H1 (cell line): ENCODE measurements around the gene SELPLG. TPM values are rescaled to one million over a fixed set of nuclear protein-coding genes. Genes with fewer than 3 reads are reported as not detected.

Experiments used
- CTCF ChIA-PET: fragments of 300-600 bp; sonication (Branson Sonifier 250); formaldehyde crosslinking; loops from one replicate; lab custom pipeline; 2021; ENCODE audit not compliant: partially characterized antibody; lab: Charles Lee
- POLR2A ChIA-PET: fragments of 300-600 bp; sonication (Branson Sonifier 250); formaldehyde crosslinking; loops from one replicate; lab custom pipeline; 2021; ENCODE audit warnings: inconsistent platforms; ENCODE audit not compliant: partially characterized antibody; lab: Charles Lee
- DNase-seq, 2 experiments: peaks; one replicate each; pipeline versions ENCODE4 v3.0.0 to v3.0.0-alpha.2; 2010 to 2022; ENCODE audit warnings: low spot score in 2 of 2, low read depth in 1 of 2, mixed read lengths in 1 of 2
- FAIRE-seq: peaks from 2 replicates; lab custom pipeline; 2011; peaks lifted over from hg19 to GRCh38; lab: Jason Lieb, UNC
- H2AFZ ChIP-seq: 2 replicates; pipeline ENCODE4 v1.8.1; 2012; ENCODE audit warnings: low read length, inconsistent platforms
- H2AK5ac ChIP-seq: 2 replicates; pipeline ENCODE4 v1.6.1; 2013; ENCODE audit warnings: low read depth, low read length
- H2BK120ac ChIP-seq: replicated peaks from 2 replicates; pipeline ENCODE3; 2013; ENCODE audit warnings: low read depth, low read length, inconsistent platforms
- H2BK12ac ChIP-seq: 2 replicates; pipeline ENCODE4 v1.6.1; 2013; ENCODE audit warnings: low read depth, low read length
- H2BK15ac ChIP-seq: 2 replicates; pipeline ENCODE4 v1.6.1; 2013; ENCODE audit warnings: low read length
- H2BK20ac ChIP-seq: 2 replicates; pipeline ENCODE4 v1.6.1; 2013; ENCODE audit warnings: low read length
- H2BK5ac ChIP-seq: 2 replicates; pipeline ENCODE4 v1.6.1; 2013; ENCODE audit warnings: low read depth, low read length
- H3K14ac ChIP-seq: 2 replicates; pipeline ENCODE4 v1.6.1; 2013; ENCODE audit warnings: inconsistent platforms; ENCODE audit not compliant: insufficient read length
- H3K18ac ChIP-seq: 2 replicates; pipeline ENCODE4 v1.6.1; 2013; ENCODE audit warnings: low read length; ENCODE audit errors: extremely low read depth
- H3K23ac ChIP-seq: 2 replicates; pipeline ENCODE4 v1.6.1; 2013; ENCODE audit warnings: inconsistent platforms; ENCODE audit not compliant: insufficient read length
- H3K23me2 ChIP-seq: 2 replicates; pipeline ENCODE4 v1.6.1; 2013; ENCODE audit warnings: low read depth, low read length
- H3K27ac ChIP-seq: 2 replicates; pipeline ENCODE4 v1.6.1; 2011; ENCODE audit warnings: low read depth, low read length, inconsistent platforms
- H3K27me3 ChIP-seq, 4 experiments: replicated peaks in 1 of 4; 1 replicate in 1 of 4; 2 replicates in 3 of 4; pipeline versions ENCODE4 v1.6.1 to v1.8.1; 2011 to 2013; ENCODE audit warnings: low read length in 3 of 4, mild to moderate bottlenecking in 3 of 4, inconsistent platforms in 2 of 4, mixed read lengths in 2 of 4, moderate library complexity in 1 of 4; ENCODE audit not compliant: control insufficient read depth in 3 of 4, insufficient read depth in 3 of 4; ENCODE audit errors: extremely low read depth in 1 of 4
- H3K36me3 ChIP-seq, 4 experiments: 2 replicates each; pipeline versions ENCODE4 v1.6.1 to v1.8.1; 2011 to 2013; ENCODE audit warnings: mild to moderate bottlenecking in 4 of 4, low read length in 3 of 4, moderate library complexity in 2 of 4, control low read depth in 1 of 4, inconsistent platforms in 1 of 4; ENCODE audit not compliant: insufficient read depth in 4 of 4, control insufficient read depth in 2 of 4
- H3K4ac ChIP-seq: replicated peaks from 2 replicates; pipeline ENCODE3; 2013; ENCODE audit warnings: low read length, low read depth, mixed read lengths, inconsistent platforms; ENCODE audit not compliant: insufficient read length
- H3K4me1 ChIP-seq, 4 experiments: replicated peaks in 1 of 4; 1 replicate in 1 of 4; 2 replicates in 3 of 4; pipeline versions ENCODE4 v1.6.1 to v1.8.1; 2011 to 2013; ENCODE audit warnings: low read length in 3 of 4, inconsistent platforms in 2 of 4, mixed read lengths in 1 of 4; ENCODE audit not compliant: insufficient read depth in 4 of 4, control insufficient read depth in 3 of 4
- H3K4me2 ChIP-seq, 2 experiments: 2 replicates each; pipeline versions ENCODE4 v1.6.1 to v1.8.1; 2011 to 2013; ENCODE audit warnings: low read depth in 2 of 2, low read length in 2 of 2, control low read depth in 1 of 2, inconsistent platforms in 1 of 2, mild to moderate bottlenecking in 1 of 2; ENCODE audit not compliant: insufficient read depth in 1 of 2
- H3K4me3 ChIP-seq, 4 experiments: fragments of 200-600, 300-600 bp in 1 of 4; sonication (generic), shearing (Covaris generic), sonication (Bioruptor Twin) in 1 of 4; 2 replicates each; pipeline versions ENCODE4 v1.5.1 to v1.8.1; 2011 to 2016; ENCODE audit warnings: low read length in 4 of 4, low read depth in 3 of 4, control low read depth in 2 of 4, inconsistent platforms in 2 of 4, mild to moderate bottlenecking in 2 of 4, mixed read lengths in 1 of 4, moderate library complexity in 1 of 4; ENCODE audit not compliant: insufficient read depth in 2 of 4; ENCODE audit errors: extremely low read depth in 1 of 4
- H3K56ac ChIP-seq: replicated peaks from 2 replicates; pipeline ENCODE3; 2013; ENCODE audit warnings: low read depth, mild to moderate bottlenecking, mixed read lengths, low read length, inconsistent platforms; ENCODE audit not compliant: insufficient read length
- H3K79me1 ChIP-seq: 2 replicates; pipeline ENCODE4 v1.6.1; 2013; ENCODE audit warnings: low read depth, low read length, control low read depth
- H3K79me2 ChIP-seq, 2 experiments: 2 replicates each; pipeline versions ENCODE4 v1.6.1 to v1.8.1; 2012 to 2013; ENCODE audit warnings: low read length in 2 of 2, mild to moderate bottlenecking in 2 of 2, inconsistent platforms in 1 of 2; ENCODE audit not compliant: insufficient read depth in 2 of 2, control insufficient read depth in 1 of 2
- H3K9ac ChIP-seq, 4 experiments: replicated peaks in 1 of 4; 1 replicate in 1 of 4; 2 replicates in 3 of 4; pipeline versions ENCODE4 v1.6.1 to v1.8.1; 2011 to 2013; ENCODE audit warnings: low read depth in 3 of 4, low read length in 3 of 4, control low read depth in 2 of 4, mild to moderate bottlenecking in 2 of 4, moderate library complexity in 2 of 4, inconsistent platforms in 1 of 4; ENCODE audit errors: extremely low read depth in 1 of 4
- H3K9me3 ChIP-seq, 2 experiments: 2 replicates each; pipeline versions ENCODE4 v1.6.1 to v1.8.1; 2012 to 2013; ENCODE audit warnings: mild to moderate bottlenecking in 2 of 2, moderate library complexity in 2 of 2, control low read depth in 1 of 2, inconsistent platforms in 1 of 2, low read depth in 1 of 2, low read length in 1 of 2, mixed read lengths in 1 of 2; ENCODE audit not compliant: insufficient read depth in 2 of 2
- H4K20me1 ChIP-seq, 2 experiments: replicated peaks in 1 of 2; 2 replicates each; pipeline versions ENCODE3 to v1.8.1; 2011 to 2013; ENCODE audit warnings: inconsistent platforms in 2 of 2, low read length in 2 of 2, mild to moderate bottlenecking in 1 of 2; ENCODE audit not compliant: insufficient read depth in 2 of 2, control insufficient read depth in 1 of 2
- H4K5ac ChIP-seq: 2 replicates; pipeline ENCODE4 v1.6.1; 2013; ENCODE audit warnings: low read length, low read depth, mixed read lengths, inconsistent platforms; ENCODE audit not compliant: insufficient read length
- H4K8ac ChIP-seq: 2 replicates; pipeline ENCODE4 v1.8.0; 2013; ENCODE audit warnings: mild to moderate bottlenecking, moderate library complexity, low read length, inconsistent platforms; ENCODE audit not compliant: insufficient read depth; ENCODE audit errors: extremely low read depth
- H4K91ac ChIP-seq: replicated peaks from 2 replicates; pipeline ENCODE3; 2013; ENCODE audit warnings: low read length, mixed read lengths, inconsistent platforms; ENCODE audit not compliant: insufficient read length
- BCL11A ChIP-seq, 2 experiments: IDR thresholded peaks; one replicate each; pipeline ENCODE4 v1.6.1; 2011; ENCODE audit warnings: low read depth in 2 of 2, low read length in 2 of 2, mild to moderate bottlenecking in 2 of 2
- GTF2F1 ChIP-seq: IDR thresholded peaks from 2 replicates; pipeline ENCODE4 v1.6.1; 2012; ENCODE audit warnings: low read depth, low read length, improper control_type of control experiment, borderline replicate concordance
- HDAC6 ChIP-seq: IDR thresholded peaks from one replicate; pipeline ENCODE4 v1.7.1; 2012; ENCODE audit warnings: low read depth, mild to moderate bottlenecking, inconsistent platforms, low read length, moderate library complexity
- KDM1A ChIP-seq: fragments of 200-600, 300-600 bp; sonication (generic); IDR thresholded peaks from 2 replicates; pipeline ENCODE4 v1.7.1; 2016; ENCODE audit warnings: mild to moderate bottlenecking, low read length, borderline replicate concordance
- NANOG ChIP-seq: IDR thresholded peaks from 2 replicates; pipeline ENCODE4 v1.6.1; 2011; ENCODE audit warnings: low read length, low read depth, mild to moderate bottlenecking, inconsistent platforms; ENCODE audit not compliant: insufficient read depth, poor library complexity, severe bottlenecking
- POLR2A ChIP-seq, 2 experiments: IDR thresholded peaks; 1 replicate in 1 of 2; 2 replicates in 1 of 2; pipeline ENCODE4 v1.6.1; 2011; ENCODE audit warnings: low read depth in 2 of 2, low read length in 2 of 2, mild to moderate bottlenecking in 2 of 2; ENCODE audit errors: control extremely low read depth in 1 of 2
- POLR2AphosphoS5 ChIP-seq: IDR thresholded peaks from 2 replicates; pipeline ENCODE4 v1.6.1; 2011; ENCODE audit warnings: low read depth, low read length
- RFX5 ChIP-seq: IDR thresholded peaks from 2 replicates; pipeline ENCODE4 v1.6.1; 2011; ENCODE audit warnings: low read depth, low read length, improper control_type of control experiment, borderline replicate concordance
- RXRA ChIP-seq: IDR thresholded peaks from 2 replicates; pipeline ENCODE4 v1.6.1; 2011; ENCODE audit warnings: low read depth, mild to moderate bottlenecking, low read length, moderate library complexity; ENCODE audit not compliant: insufficient read depth
- SIN3A ChIP-seq, 2 experiments: IDR thresholded peaks in 1 of 2; conservative IDR thresholded peaks in 1 of 2; 2 replicates each; pipeline ENCODE4 v1.6.1; 2011 to 2012; ENCODE audit warnings: low read length in 2 of 2, improper control_type of control experiment in 1 of 2, low read depth in 1 of 2, mild to moderate bottlenecking in 1 of 2
- SP4 ChIP-seq: IDR thresholded peaks from 2 replicates; pipeline ENCODE4 v1.6.1; 2012; ENCODE audit warnings: low read length, inconsistent platforms
- SRF ChIP-seq: IDR thresholded peaks from 2 replicates; pipeline ENCODE4 v1.6.1; 2011; ENCODE audit warnings: mild to moderate bottlenecking, low read depth, low read length, moderate library complexity
- SUZ12 ChIP-seq: fragments of 200-600 bp; sonication (generic); IDR thresholded peaks from 2 replicates; pipeline ENCODE4 v1.6.1; 2012; ENCODE audit warnings: mild to moderate bottlenecking, inconsistent platforms, low read length, moderate library complexity, mixed read lengths
- TEAD4 ChIP-seq: IDR thresholded peaks from 2 replicates; pipeline ENCODE4 v1.6.1; 2012; ENCODE audit warnings: low read depth, low read length, inconsistent platforms, mixed read lengths
- YY1 ChIP-seq: IDR thresholded peaks from 2 replicates; pipeline ENCODE4 v1.6.1; 2011; ENCODE audit warnings: low read depth, mild to moderate bottlenecking, low read length
- WGBS, 2 experiments: shearing (Covaris generic) in 1 of 2; methylation state at CpG; one replicate each; pipeline versions ENCODE4 v1.1.6 to v1.1.7; 2013 to 2015; ENCODE audit warnings: low lambda C conversion rate in 2 of 2, mixed read lengths in 2 of 2, inconsistent platforms in 1 of 2, low coverage in 1 of 2, missing lambda C conversion rate in 1 of 2; ENCODE audit not compliant: insufficient replicate concordance in 2 of 2, insufficient coverage in 1 of 2, insufficient read length in 1 of 2; ENCODE audit errors: extremely low coverage in 1 of 2, missing lambda C conversion rate in 1 of 2; 5-methylcytosine and 5-hydroxymethylcytosine counted together
- polyA plus RNA-seq, 7 experiments: library from polyadenylated mRNA; depleted of rRNA in 3 of 7; stranded (reverse) in 5 of 7; unstranded in 2 of 7; fragments of >200 nt in 5 of 7; fragments of 200-250 nt in 2 of 7; gene quantifications; 1 replicate in 5 of 7; 2 replicates in 1 of 7; 4 replicates in 1 of 7; pipeline versions ENCODE4 v1.2.1 to v1.2.3, GENCODE V29; 2011 to 2013; ENCODE audit warnings: missing spikeins in 2 of 7, mixed read lengths in 2 of 7
- total RNA-seq: library from RNA; stranded (reverse); fragmentation: NEBNext Ultra II Directional; extraction: Animal tissue kit (Norgen Biotek cat#: 25700); gene quantifications from 2 replicates; pipeline ENCODE4 v1.2.1, GENCODE V29; 2021

Gene SELPLG
- total and polyA plus RNA-seq, 2 of the 8 experiments (the other 6 are each of a cell fraction or from before 2014, with no cell fraction given), result 0.18 TPM; not detected in 1

GRCh38 chr12:108629151-108629550 is 4.5 kb downstream of the SELPLG start:
- Histone ChIP-seq H3K4me2 (no peak overlapping the region), H3K27me3 (no peaks in the 10 kb centered on the region), H3K56ac (no peak overlapping the region), H3K9ac (no peak overlapping the region), H3K27ac (no peak overlapping the region), H4K5ac (no peak overlapping the region), H3K4ac (no peak overlapping the region), H3K14ac (no peak overlapping the region), H2BK12ac (peak overlapping the region; percentile 14; the same call in 1 of the 2 replicates), H2BK15ac (no peak overlapping the region), H4K8ac (no peak overlapping the region), H4K20me1 (no peaks in the 10 kb centered on the region), H2AFZ (peak overlapping the region; percentile 19; the same call in 1 of the 2 replicates), H3K79me1 (no peaks in the 10 kb centered on the region), H2BK20ac (no peak overlapping the region), H3K4me1 (peaks cover 0 to 10% (median 4%) of the 10 kb centered on the region in 4 experiments; a peak in 5 of 7 replicates), H2BK120ac (no peak overlapping the region), H3K4me3 (no peak overlapping the region), H2AK5ac (no peak overlapping the region), H3K79me2 (no peaks in the 10 kb centered on the region), H3K18ac (no peak overlapping the region), H3K36me3 (no peaks in the 10 kb centered on the region), H2BK5ac (no peak overlapping the region), H3K23ac (no peak overlapping the region), H3K9me3 (no peaks in the 10 kb centered on the region), H3K23me2 (no peaks in the 10 kb centered on the region), H4K91ac (no peak overlapping the region)
- WGBS, 2 experiments, result 100% methylated on average over 5 of the region's 5 CpGs; no CpG with 5 or more reads in 1 of the 2 experiments
- FAIRE-seq (no peak), DNase-seq (no peak)
- CTCF ChIA-PET, result interaction anchor here (0.9 to 3.4 kb wide), 3 partner anchors 12 to 56 kb away, joined by 5 to 16 read pairs (median 6); no protein-coding TSS in a partner anchor
- POLR2A ChIA-PET, result interaction anchor here (1.8 to 3.2 kb wide), 2 partner anchors 8 to 11 kb away, joined by 6 to 10 read pairs; no protein-coding TSS in a partner anchor
- TF ChIP-seq SUZ12 (no peak), KDM1A (no peak), SP4 (no peak), YY1 (no peak), TEAD4 (no peak), GTF2F1 (no peak), HDAC6 (no peak), POLR2A (IDR thresholded peaks at IDR 0.05; ENCODE audit: control extremely low read depth in 1 of 2, low read depth in 2 of 2, low read length in 2 of 2) (no peak), NANOG (no peak), SRF (no peak), SIN3A (conservative IDR thresholded peaks at IDR 0.05 in 1 of 2, IDR thresholded peaks at IDR 0.05 in 1 of 2; ENCODE audit: low read depth in 1 of 2, low read length in 2 of 2) (no peak), RXRA (no peak), BCL11A (IDR thresholded peaks at IDR 0.05; ENCODE audit: low read depth in 2 of 2, low read length in 2 of 2) (no peak), RFX5 (no peak), POLR2AphosphoS5 (no peak)
